DMS114 treated with DMSO at 0.1 percent for 48 hours (cell line): ENCODE data around the gene HNRNPUL2.

Experiments
- DNase-seq: peaks from one replicate; lab custom pipeline; 2025; ENCODE audit not compliant: unreplicated experiment; lab: John Stamatoyannopoulos, UW

HNRNPUL2 gene

GRCh38 chr11:62671608-62672389 lies 55.5 kb downstream of the HNRNPUL2 start, which contains the start of the genes LBHD1 and UQCC3:
Gene LBHD1, minus strand, starts transcription at chr11:62672267. Its CDS starts 2,236 bp downstream, at chr11:62670031.
Gene UQCC3, plus strand, starts transcription at chr11:62671673. Its CDS starts 73 bp downstream, at chr11:62671746.
- DNase-seq = peak; percentile 80

- DNase-seq = peak; percentile 82
Observed at GRCh38 chr11:62671236-62671607, 56.0 kb downstream of the HNRNPUL2 start.

- DNase-seq = no peak
Observed at GRCh38 chr11:62669420-62670161, 57.7 kb downstream of the HNRNPUL2 start.

- no peak for DNase-seq
Observed at GRCh38 chr11:62667460-62667859, 59.8 kb downstream of the HNRNPUL2 start.

- DNase-seq = no peak
Observed at GRCh38 chr11:62666259-62666926, 60.9 kb downstream of the HNRNPUL2 start.

- no peak for DNase-seq
Observed at GRCh38 chr11:62665599-62666258, 61.5 kb downstream of the HNRNPUL2 start.

- DNase-seq = peak; percentile 92
Observed at GRCh38 chr11:62665075-62665598, 62.1 kb downstream of the HNRNPUL2 start, which contains the start of the genes C11orf98 and CSKMT. Gene C11orf98, minus strand, starts transcription at chr11:62665210. Its CDS starts 41 bp downstream, at chr11:62665169. Gene CSKMT, plus strand, starts transcription at chr11:62665312. Its CDS starts 568 bp downstream, at chr11:62665880.

GRCh38 chr11:62664405-62665074 lies 62.7 kb downstream of the HNRNPUL2 start:
- DNase-seq = peak; percentile 79
